GM21526 (cell line): ENCODE measurements around the gene PLA2G4C.

ENCODE experiments used
- ATAC-seq: cut with Tn5 transposase; IDR thresholded peaks from one replicate; pipeline ENCODE4 v1.9.1; 2021; ENCODE audit warnings: moderate library complexity; ENCODE audit not compliant: unreplicated experiment, low FRiP score

The PLA2G4C gene

GRCh38 chr19:48000846-48001245 is 109.8 kb downstream of the PLA2G4C start:
- ATAC-seq = no peak

- no peak for ATAC-seq
Measured at GRCh38 chr19:47998800-47999199, 111.8 kb downstream of the PLA2G4C start.
